ENCODE data around the gene ZNF333. TPM values are rescaled to one million over a fixed set of nuclear protein-coding genes. Genes with fewer than 3 reads are reported as not detected.

The ZNF333 gene
- total RNA-seq, 1 experiment from 2014 or later = 6.0 TPM

DNA sequence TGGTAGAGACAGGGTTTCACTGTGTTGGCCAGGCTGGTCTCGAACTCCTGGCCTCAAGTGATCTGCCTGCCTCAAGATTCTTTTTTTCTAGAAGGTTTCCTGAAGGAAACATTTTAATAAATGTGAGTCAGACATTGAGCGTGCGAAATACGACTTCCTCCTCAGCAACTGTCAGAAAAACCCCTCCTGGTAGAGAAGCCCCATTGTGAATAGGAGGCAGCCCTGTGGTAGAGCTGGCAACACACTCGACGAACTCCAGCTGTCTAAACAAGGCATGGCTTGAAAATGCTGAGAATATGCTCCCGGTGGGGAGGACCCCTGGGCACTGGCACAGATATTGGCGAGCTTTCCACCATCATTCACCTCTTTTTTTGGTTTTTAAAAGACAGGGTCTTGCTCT, 9.8 kb downstream of the ZNF333 start:
- Histone ChIP-seq H3K4me2 (ENCODE audit: insufficient read depth, insufficient read length, low read length) (no peak overlapping the region), H2BK20ac (ENCODE audit: low read depth, low read length, poor library complexity, severe bottlenecking) (no peak overlapping the region), H3K23ac (ENCODE audit: insufficient read length, low read depth, low read length) (no peak overlapping the region), H4K8ac (replicated peaks; ENCODE audit: insufficient read length, low read depth, low read length) (no peak overlapping the region), H2AFZ (ENCODE audit: low read length) (no peak overlapping the region), H2BK120ac (ENCODE audit: low read depth, low read length, poor library complexity, severe bottlenecking) (no peak overlapping the region), H2BK15ac (ENCODE audit: low read depth, low read length) (no peak overlapping the region), H3K4ac (ENCODE audit: low read depth, low read length) (no peak overlapping the region), H3K9ac (ENCODE audit: extremely low read depth, insufficient read length, low read length) (no peak overlapping the region), H4K20me1 (ENCODE audit: control insufficient read depth, insufficient read depth, insufficient read length) (no peaks in the 10 kb centered on the region), H2AK5ac (ENCODE audit: insufficient read length, low read length) (no peak overlapping the region), H3K79me2 (ENCODE audit: insufficient read depth, low read length) (no peaks in the 10 kb centered on the region), H3K9me3 (ENCODE audit: control insufficient read depth, low read depth, low read length) (no peaks in the 10 kb centered on the region), H3K14ac (ENCODE audit: insufficient read depth, low read length) (no peak overlapping the region), H2BK12ac (ENCODE audit: insufficient read length, low read depth, low read length) (no peak overlapping the region), H3K4me1 (ENCODE audit: insufficient read depth, low read length) (no peaks in the 10 kb centered on the region), H4K91ac (ENCODE audit: insufficient read length, low read depth, low read length) (no peak overlapping the region), H2BK5ac (ENCODE audit: insufficient read length, low read length) (no peak overlapping the region), H3K27me3 (ENCODE audit: insufficient read depth, low read length) (no peaks in the 10 kb centered on the region), H4K5ac (ENCODE audit: insufficient read length, low read depth, low read length) (no peak overlapping the region), H3K56ac (ENCODE audit: insufficient read length, low read depth, low read length) (no peak overlapping the region), H3K27ac (ENCODE audit: insufficient read length, low read depth, low read length) (no peak overlapping the region), H3K18ac (ENCODE audit: insufficient read length, low read depth, low read length) (no peak overlapping the region), H3K23me2 (ENCODE audit: insufficient read length, low read depth, low read length, poor library complexity, severe bottlenecking) (no peaks in the 10 kb centered on the region), H3K79me1 (ENCODE audit: insufficient read depth, low read depth, low read length, poor library complexity, severe bottlenecking) (no peaks in the 10 kb centered on the region), H3T11ph (ENCODE audit: low read length) (no peak overlapping the region)
- Mint-ChIP-seq H3K27ac (no peak overlapping the region), H3K9me3 (peaks cover 16 to 17% of the 10 kb centered on the region in 2 experiments), H3K36me3 (ENCODE audit: insufficient read depth in 1 of 3, low read depth in 3 of 3) (peaks cover 52 to 79% (median 69%) of the 10 kb centered on the region in 3 experiments), H3K27me3 (ENCODE audit: low read depth) (no peaks in the 10 kb centered on the region), H3K4me1 (no peaks in the 10 kb centered on the region), H3K4me3 (no peak overlapping the region)
- no peak for DNase-seq
- no CpG with 5 or more reads among the region's 8 CpGs for WGBS (ENCODE audit: extremely low coverage, insufficient read length, low lambda C conversion rate)
- TF ChIP-seq CTCF (conservative IDR thresholded peaks at IDR 0.05) = no peak
